IMR-90 (cell line): Measurements from ENCODE around the gene STK10.

Experiments
- CTCF ChIP-seq: conservative IDR thresholded peaks from 2 replicates; pipeline ENCODE4 v1.5.1; 2012; ENCODE audit warnings: mild to moderate bottlenecking, low read depth, low read length, improper control_type of control experiment
- MXI1 ChIP-seq: IDR thresholded peaks from 2 replicates; pipeline ENCODE4 v1.6.1; 2012; ENCODE audit warnings: low read depth, mild to moderate bottlenecking, low read length, moderate library complexity, borderline replicate concordance
- POLR2A ChIP-seq: IDR thresholded peaks from 2 replicates; pipeline ENCODE4 v1.6.1; 2012; ENCODE audit warnings: mild to moderate bottlenecking, low read depth, low read length
- RAD21 ChIP-seq: IDR thresholded peaks from 2 replicates; pipeline ENCODE4 v1.6.1; 2012; ENCODE audit warnings: low read length, improper control_type of control experiment
- RCOR1 ChIP-seq: IDR thresholded peaks from 2 replicates; pipeline ENCODE4 v1.6.1; 2012; ENCODE audit warnings: mild to moderate bottlenecking, low read length, improper control_type of control experiment; ENCODE audit not compliant: insufficient replicate concordance
- SMC3 ChIP-seq: fragments of 150-350 bp; IDR thresholded peaks from 2 replicates; pipeline ENCODE4 v1.6.1; 2016; ENCODE audit warnings: low read depth, mild to moderate bottlenecking, antibody characterized with exemption, low read length, moderate library complexity
- USF2 ChIP-seq: fragments of 150-350 bp; IDR thresholded peaks from 2 replicates; pipeline ENCODE4 v1.6.1; 2017; ENCODE audit warnings: mild to moderate bottlenecking, antibody characterized with exemption, low read length, low read depth

- TF ChIP-seq CTCF (no peak), SMC3 (no peak), POLR2A (no peak), RAD21 (no peak), USF2 (no peak), RCOR1 (no peak), MXI1 (no peak)
These were observed 153.0 kb downstream of the STK10 start for GRCh38 chr5:172035049-172035448.
